GM18909 (cell line): ENCODE measurements around the gene SLC16A10.
"Not testable (repeated sequence)": the region's sequence is repeated elsewhere in the genome, so short reads cannot be mapped to it uniquely, and the experiment has no call there.

Source experiments
- ATAC-seq: cut with Tn5 transposase; IDR thresholded peaks from one replicate; pipeline ENCODE4 v1.9.1; 2021; ENCODE audit warnings: mild to moderate bottlenecking; ENCODE audit not compliant: unreplicated experiment, poor library complexity

Gene SLC16A10, protein sequence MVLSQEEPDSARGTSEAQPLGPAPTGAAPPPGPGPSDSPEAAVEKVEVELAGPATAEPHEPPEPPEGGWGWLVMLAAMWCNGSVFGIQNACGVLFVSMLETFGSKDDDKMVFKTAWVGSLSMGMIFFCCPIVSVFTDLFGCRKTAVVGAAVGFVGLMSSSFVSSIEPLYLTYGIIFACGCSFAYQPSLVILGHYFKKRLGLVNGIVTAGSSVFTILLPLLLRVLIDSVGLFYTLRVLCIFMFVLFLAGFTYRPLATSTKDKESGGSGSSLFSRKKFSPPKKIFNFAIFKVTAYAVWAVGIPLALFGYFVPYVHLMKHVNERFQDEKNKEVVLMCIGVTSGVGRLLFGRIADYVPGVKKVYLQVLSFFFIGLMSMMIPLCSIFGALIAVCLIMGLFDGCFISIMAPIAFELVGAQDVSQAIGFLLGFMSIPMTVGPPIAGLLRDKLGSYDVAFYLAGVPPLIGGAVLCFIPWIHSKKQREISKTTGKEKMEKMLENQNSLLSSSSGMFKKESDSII

DNA sequence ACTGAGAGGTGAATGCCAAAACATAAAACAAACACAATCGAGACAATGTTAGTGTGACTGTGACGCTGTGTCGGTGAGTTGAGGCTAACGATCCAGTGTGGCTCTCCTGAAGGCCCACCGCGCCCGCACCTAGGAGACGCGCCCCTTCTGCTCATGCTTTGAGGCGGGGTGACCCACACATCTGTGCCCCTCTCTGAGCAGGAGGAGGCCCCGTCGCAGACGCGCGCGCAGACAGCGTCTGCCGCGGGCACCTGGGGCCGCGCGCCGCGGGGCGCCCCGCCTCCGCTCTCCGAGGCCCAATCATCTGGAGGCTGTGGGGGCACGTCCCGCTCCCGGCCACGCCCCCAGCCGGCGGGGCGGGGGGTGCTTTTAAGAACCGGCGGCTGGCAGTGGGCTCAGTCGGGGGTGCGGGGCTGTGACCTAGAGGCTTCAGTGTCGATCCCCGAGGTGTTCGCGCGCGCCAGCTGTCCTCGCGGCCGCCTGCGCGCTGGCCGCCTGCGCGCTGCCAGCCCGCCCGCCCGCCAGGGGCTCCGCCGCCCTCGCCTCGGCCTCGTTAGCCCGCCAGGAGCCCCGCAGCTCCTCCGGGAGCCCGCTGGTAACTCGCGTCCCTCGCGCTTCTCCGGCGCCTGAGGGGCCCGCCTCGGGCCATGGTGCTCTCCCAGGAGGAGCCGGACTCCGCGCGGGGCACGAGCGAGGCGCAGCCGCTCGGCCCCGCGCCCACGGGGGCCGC lies at the start of gene SLC16A10:
SLC16A10 (plus strand) TSS at position 398 of the 730 bp plus-strand sequence; CDS start at position 648, 250 bp downstream.
- peak; percentile 85 for ATAC-seq

DNA sequence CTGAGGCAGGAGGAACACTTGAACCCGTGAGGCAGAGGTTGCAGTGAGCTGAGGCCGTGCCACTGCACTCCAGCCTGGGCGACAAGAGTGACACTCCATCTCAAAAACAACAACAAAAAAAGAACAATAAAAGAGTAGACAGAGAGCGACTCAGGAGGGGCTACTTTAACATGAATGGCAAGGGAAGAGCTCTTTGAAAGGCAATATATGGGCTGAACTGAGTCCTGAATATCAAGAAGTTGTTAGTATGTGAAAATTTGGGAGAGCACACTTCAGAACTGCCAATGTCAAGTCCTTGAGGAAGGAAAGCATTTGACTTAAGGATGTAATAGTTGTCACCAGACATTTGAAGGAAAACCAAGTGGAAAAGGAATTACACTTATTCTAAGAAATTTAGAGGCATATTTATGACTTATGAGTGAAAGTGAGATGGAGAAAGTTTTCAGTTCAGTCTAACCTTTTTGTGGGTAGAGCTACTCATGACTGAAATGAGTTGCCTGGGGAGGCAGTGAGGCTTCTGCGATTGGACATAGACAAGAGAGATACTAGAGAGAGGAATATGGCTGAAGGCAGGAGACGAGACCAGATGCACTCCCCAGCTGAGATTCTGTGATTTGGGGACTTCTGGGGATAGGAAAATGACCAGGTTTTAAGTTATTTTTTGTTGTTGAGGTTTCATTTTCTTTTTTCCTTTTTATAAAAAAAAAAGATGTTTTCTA lies 48.6 kb upstream of the SLC16A10 start:
- ATAC-seq = no peak

DNA sequence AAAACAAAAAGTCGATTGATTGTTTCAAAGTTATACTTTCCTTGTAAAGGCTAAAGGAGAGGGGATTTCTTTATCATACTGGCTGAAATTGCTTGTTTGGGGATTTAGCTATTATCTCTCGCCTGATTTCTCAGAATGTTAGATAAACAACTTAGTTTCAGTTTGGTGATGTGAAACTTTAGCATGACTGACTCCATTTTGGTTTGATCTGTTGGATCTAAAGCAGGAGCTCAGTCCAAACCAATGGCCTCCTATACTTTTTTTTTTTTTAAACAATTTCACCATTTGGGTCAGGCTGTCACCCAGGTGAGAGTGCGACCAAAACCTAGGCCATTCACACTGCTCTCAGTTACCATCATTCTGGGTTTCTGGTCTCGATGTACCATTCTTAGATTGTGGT lies 45.4 kb upstream of the SLC16A10 start:
- no peak for ATAC-seq

DNA sequence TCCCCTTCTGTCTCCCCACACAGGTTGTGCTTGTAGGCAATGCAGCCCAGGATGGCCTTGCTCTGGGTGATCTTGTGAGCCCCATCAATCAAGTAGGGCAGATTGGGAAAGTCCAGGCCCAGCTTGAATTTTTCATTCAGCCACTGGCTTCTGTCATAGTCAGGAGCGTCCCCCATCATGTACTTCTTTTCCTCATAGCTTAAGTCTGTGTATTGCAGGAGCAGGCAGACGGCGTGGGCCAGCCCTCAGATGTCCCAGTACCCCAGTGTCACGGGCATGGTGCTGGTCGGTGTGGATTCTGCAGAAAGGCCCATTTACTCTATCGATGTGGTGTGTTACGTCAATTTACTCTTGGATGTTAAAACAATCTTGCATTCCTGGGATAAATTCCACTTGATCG lies 40.1 kb upstream of the SLC16A10 start:
- no peak for ATAC-seq

DNA sequence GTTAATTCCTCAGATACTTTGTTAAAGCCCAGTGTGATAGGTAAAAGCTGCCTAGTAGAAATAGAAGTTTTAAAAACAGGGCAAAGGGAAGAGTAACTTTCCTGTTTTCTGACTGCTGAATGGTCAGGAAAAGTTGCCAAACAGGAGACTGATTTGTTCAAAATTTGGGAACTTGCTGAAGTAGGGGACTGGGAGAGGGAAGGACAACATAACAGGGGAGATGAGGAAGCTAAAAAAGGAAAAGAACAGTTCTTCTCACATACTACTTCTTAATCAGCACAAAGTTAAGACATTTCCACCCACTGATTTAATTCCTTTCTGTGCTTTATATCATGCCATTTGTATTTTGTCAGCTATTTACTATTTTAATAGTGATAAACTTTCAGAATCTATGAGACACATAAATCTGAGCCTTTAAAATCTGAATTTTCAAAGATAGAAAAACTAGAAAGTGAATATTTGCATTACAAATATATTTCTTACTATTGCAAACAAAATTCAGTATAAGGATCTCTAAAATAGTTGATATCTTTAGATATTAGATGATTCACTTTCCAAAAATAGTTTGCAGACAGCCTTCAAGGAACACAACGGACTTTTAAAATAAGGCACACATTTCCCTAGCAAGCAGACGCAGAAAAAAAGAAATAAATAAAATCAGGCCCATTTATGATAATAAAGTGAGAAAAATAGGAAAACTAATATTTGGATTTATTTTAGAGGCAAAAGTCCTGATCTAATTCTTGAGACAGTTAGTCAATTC lies 36.9 kb upstream of the SLC16A10 start:
- no peak for ATAC-seq

DNA sequence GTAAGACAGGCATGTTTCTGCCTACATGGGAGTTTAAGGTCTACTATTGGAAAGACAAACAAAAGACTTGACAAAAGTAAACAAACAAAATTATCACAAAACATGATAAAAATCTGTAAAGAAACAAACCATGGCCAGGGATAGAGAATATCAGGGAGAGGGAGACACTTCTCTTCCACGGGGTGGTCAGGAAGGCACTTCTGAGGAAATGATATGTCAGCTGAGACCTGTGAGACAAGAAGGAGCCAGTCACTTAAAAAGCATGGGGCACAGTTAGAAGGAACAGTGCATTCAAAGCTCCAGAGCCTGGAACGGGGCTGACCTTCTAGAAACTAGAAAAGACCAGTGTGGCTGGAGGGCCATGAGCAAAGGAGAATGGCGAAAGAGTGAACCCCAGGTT lies 35.1 kb upstream of the SLC16A10 start:
- no peak for ATAC-seq

DNA sequence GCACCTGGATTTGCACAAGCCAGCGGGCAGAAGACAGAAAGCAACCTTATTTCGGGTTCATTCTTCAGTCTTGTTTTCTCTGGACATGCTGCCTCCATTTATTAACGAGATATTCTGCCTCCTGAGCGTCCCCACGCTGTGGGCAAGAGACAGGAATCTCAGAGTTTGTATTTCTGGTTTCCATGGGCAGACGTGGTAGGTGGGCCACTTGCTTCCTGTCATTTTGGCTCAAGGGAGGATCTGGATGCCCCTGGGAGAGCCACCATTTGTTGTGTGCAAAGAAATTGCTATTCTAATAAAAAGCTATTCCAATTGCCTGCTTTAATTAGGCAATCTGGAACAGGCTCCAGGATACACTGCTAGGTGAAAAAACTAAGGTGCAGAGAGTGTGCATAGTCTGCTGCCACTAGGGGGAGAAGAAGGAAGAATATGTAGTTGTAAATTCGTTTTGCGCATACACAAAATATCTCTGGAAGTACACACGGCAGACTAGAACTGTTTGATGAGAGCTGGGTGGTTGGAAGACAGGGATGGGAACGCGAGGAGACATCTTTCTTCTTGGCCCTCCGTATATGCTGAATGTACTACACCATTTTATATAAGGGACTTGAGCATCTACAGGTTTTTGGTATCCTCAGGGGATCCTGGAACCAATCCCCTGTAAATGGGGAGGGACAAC lies 30.1 kb upstream of the SLC16A10 start:
- ATAC-seq = no peak

DNA sequence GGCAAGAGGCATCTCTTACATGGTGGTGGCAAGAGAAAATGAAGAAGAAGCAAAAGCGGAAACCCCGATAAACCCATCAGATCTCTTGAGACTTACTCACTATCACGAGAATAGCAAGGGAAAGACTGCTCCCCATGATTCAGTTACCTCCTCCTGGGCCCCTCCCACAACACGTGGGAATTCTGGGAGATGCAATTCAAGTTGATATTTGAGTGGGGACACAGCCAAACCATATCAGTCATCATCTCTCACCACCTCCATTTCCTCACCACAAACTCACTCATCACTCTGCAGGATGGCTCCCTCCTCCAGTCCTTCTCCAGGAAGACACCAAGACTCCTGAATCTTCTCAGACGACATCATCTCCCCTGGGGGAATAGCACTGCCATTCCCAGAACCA lies 25.8 kb upstream of the SLC16A10 start:
- ATAC-seq = no peak

DNA sequence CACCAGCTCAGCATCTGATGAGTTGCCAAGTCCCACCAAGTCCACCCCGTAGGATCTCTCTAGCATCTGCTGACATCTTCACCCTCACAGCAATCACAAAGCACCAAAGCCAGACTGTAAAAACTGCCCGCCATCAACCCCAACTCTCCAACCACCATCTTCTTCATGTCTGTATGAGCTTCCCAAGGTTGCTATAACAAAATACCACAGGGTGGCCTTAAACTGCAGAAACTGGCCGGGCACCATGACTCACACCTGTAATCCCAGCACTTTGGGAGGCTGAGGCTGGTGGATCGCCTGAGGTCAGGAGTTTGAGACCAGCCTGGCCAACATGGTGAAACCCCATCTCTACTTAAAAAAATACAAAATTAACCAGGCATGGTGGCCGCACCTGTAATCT lies 25.3 kb upstream of the SLC16A10 start:
- ATAC-seq = not testable (repeated sequence)

DNA sequence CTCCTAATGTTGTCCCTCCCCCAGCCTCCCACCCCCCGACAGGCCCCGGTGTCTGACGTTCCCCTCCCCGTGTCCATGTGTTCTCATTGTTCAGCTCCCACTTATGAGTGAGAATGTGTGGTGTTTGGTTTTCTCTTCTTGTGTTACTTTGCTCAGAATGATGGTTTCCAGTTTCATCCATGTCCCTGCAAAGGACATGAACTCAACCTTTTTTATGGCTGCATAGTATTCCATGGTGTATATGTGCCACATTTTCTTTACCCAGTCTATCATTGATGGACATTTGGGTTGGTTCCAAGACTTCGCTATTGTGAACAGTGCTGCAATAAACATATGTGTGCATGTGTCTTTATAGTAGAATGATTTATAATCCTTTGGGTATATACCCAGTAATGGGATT lies 24.4 kb upstream of the SLC16A10 start:
- not testable (repeated sequence) for ATAC-seq

DNA sequence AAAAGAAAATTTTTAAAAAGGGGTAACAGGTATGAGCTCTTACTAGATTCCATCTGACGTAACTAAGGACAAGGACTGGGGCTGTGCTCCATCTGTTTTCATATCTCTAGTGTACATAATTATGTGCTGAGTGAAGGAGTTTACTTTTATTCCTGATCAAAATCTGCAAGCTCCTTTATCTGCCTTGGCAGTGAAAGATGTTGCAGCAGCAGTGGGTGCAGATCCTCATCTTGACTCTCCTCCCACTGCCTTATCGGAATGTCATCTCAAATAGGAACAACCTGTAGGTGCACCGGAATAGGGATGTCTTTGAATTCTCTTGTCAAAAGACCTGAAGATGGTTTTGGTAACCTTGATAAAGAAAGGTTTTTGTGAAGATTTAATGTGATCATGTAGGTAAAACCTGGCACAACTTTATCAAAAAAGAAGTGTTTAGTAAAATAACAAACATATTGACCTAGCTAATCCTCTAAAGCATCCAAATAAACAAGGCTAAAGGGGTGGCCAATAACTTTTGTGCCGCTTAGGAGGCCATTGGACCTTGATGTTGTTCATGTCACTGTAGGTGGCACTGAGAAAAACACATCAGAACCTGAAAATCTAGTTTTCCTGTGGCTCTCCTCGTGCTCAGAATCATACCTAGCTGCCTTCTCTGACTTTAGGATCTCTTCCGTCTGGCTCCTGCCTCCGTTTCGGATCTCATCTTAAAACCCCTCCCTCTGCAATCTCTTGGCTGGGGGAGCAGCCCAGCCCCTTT lies 19.0 kb upstream of the SLC16A10 start:
- ATAC-seq = no peak

DNA sequence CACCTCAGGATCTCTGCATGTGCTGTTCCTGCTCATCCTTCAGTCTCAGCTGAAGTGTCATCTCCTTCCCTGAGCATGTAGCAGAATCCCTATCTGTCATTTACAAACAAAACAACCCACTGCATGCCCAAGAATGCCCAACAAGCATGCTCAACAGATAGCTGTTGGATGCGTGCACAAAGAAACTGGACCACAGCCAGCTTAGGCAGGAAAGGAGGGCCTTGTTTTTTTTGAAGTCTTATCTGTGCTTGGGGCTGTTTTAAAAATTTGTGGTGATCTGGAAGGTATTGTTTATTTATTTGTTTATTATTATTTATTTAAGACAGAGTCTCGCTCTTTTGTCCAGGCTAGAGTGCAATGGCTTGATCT lies 18.5 kb upstream of the SLC16A10 start:
- ATAC-seq = no peak

DNA sequence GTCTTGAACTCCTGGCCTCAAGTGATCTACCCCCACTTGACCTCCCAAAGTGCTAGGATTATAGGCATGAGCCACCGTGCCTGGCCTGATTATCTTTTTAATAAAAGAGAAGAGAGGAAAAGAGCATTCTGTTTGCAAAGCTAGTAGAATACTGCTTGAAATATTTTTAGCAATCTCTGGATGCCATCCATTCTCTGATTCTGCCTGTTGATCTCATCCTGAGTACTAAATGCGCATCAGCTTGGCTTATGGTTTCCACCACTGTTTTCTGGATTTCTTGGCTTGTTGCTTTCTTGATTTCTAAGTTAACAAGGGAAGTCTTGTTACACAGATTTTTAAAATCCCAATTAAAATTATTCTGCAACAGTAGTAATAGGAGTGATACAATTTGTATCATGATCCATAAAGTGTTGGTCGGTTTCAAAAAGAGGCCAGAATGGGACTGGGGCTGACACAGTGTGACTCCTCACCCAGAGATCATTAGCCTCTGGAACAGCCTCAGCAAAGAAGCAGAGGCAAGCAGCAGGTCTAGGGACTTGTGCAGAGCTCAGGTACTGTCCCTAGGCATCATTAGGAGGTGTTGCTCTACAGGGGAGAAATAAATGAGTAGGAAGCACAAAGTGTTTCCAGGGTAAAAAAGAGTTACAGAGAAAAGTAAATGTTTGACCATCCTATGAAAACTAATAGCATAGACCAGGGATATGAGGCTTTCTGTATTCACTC lies 17.8 kb upstream of the SLC16A10 start:
- no peak for ATAC-seq

DNA sequence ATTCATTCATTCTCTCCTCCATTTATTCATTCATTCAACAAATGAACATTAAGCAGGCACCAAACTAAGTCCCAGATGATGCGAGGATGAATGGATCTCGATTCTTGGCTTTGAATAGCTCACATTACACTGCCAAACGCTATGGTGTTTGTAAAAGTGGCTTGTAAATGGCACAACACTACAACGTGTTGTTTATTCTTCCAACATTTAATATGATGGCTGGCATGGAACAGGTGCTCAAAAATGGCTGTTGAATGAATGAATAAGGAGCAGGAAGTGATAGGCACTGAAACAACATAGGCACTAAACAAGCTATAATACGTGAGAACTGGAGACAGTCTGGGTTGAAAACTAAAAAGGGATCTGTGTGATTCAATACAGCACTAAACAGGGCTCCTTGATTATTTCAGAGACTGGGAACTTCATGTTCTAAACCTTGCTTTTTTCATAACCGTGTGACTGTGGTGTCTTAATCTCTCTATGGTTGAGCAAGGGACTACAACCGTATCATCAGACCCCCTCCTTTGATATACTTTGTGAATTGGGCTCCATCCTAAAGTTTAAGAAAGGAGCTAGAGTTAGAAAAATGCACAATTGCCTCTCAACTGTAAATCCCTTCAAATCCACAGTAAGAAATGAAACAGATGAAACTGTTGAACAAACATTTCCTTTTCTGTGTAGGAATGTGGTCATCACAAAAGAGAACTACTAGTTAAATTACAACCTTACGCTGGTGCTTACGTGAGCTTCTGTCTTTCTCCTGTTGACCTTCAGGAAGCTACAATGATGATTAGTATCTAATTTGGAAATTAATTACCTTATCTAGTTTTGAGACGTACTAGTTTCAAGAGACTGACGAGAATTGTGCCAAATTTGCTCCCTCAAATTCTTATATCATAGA lies 16.9 kb upstream of the SLC16A10 start:
- no peak for ATAC-seq

DNA sequence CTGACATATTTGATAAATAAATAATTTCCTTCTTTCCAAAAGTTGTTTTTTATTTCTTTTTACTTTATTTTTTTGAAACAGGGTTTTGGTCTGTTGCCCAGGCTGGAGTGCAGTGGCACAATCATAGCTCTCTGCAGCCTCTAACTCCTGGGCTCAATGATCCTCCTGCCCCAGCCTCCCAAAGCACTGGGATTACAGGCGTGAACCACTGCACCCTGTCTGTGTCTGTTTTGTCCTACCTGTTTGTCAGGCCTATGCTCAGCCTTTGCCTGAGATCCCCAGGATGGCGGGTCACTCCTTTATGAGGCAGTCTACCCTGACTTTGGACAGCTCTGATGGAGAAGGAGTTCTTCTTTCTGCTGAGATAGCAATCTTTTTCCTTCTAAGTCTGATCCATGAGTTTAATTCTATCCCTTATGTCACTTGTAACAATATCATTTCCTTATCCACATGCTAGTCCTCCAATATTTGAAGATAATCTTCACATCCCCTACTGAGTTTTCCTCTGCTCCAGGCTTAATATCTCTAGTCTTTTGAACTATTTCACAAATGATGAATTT lies 14.4 kb upstream of the SLC16A10 start:
- ATAC-seq = no peak

DNA sequence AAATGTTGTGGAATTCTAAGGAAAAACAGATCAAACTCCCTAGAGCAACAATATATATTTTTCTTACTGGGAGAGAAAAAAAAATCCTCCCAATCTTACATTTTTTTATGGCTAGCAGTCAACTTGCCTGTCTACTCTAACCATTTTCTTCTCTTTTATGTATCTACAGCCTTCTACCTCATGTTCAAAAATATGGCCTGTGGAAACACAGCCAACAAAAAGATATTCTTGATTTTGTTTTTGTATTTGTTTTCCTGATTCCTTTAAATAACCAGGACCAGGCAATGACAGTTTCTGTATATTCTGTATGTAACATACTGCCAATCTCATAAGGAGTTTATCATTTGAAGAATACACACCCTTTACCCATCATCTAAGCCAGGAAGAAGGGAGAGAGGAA lies 13.0 kb upstream of the SLC16A10 start:
- no peak for ATAC-seq
